HEK293T (cell line): Measurements from ENCODE around the gene HACD1.

Source experiments
- CTCF ChIA-PET: fragments of 350-600 bp; formaldehyde crosslinking; extraction: SDS; loops from one replicate; lab custom pipeline; 2021; ENCODE audit warnings: antibody characterized with exemption, inconsistent platforms; lab: Yijun Ruan, JAX
- POLR2A ChIA-PET: fragments of 350-600 bp; formaldehyde crosslinking; extraction: SDS; loops from one replicate; lab custom pipeline; 2020; ENCODE audit warnings: antibody characterized with exemption, inconsistent platforms; lab: Yijun Ruan, JAX
- DNase-seq: peaks from one replicate; pipeline ENCODE4 v3.0.0; 2012; ENCODE audit warnings: mixed read lengths; ENCODE audit errors: extremely low spot score
- ARNT ChIP-seq: fragments of 450-650 bp; IDR thresholded peaks from 2 replicates; pipeline ENCODE4 v1.6.1; 2017; ENCODE audit warnings: mild to moderate bottlenecking
- BHLHE40 ChIP-seq: fragments of 450-650 bp; IDR thresholded peaks from 2 replicates; pipeline ENCODE4 v1.6.1; 2016; ENCODE audit warnings: mild to moderate bottlenecking, moderate library complexity, borderline replicate concordance
- CTBP1 ChIP-seq: fragments of 450-650 bp; IDR thresholded peaks from 2 replicates; pipeline ENCODE4 v1.6.1; 2016; ENCODE audit warnings: borderline replicate concordance
- ELF4 ChIP-seq: fragments of 450-650 bp; IDR thresholded peaks from 2 replicates; pipeline ENCODE4 v1.6.1; 2017; ENCODE audit warnings: antibody characterized with exemption
- FOXA1 ChIP-seq: fragments of 450-650 bp; IDR thresholded peaks from 2 replicates; pipeline ENCODE4 v1.6.1; 2016; ENCODE audit warnings: mild to moderate bottlenecking
- FOXK2 ChIP-seq: fragments of 450-650 bp; IDR thresholded peaks from 2 replicates; pipeline ENCODE4 v1.6.1; 2016; ENCODE audit warnings: mild to moderate bottlenecking
- FOXM1 ChIP-seq: fragments of 450-650 bp; IDR thresholded peaks from 2 replicates; pipeline ENCODE4 v1.6.1; 2017; ENCODE audit warnings: mild to moderate bottlenecking, borderline replicate concordance
- HDGF ChIP-seq: fragments of 450-650 bp; IDR thresholded peaks from 2 replicates; pipeline ENCODE4 v1.6.1; 2017; ENCODE audit warnings: antibody characterized with exemption, borderline replicate concordance
- L3MBTL2 ChIP-seq: fragments of 450-650 bp; conservative IDR thresholded peaks from 2 replicates; pipeline ENCODE4 v1.6.1; 2016; ENCODE audit warnings: mild to moderate bottlenecking
- LEF1 ChIP-seq: fragments of 450-650 bp; IDR thresholded peaks from 2 replicates; pipeline ENCODE4 v1.6.1; 2017; ENCODE audit warnings: mild to moderate bottlenecking, borderline replicate concordance
- NFRKB ChIP-seq: fragments of 450-650 bp; IDR thresholded peaks from 2 replicates; pipeline ENCODE4 v1.6.1; 2016; ENCODE audit warnings: mild to moderate bottlenecking, moderate library complexity
- SP1 ChIP-seq: fragments of 450-650 bp; IDR thresholded peaks from 2 replicates; pipeline ENCODE4 v1.6.1; 2017
- SUZ12 ChIP-seq: fragments of 450-650 bp; IDR thresholded peaks from 2 replicates; pipeline ENCODE4 v1.6.1; 2016; ENCODE audit warnings: mild to moderate bottlenecking
- TARDBP ChIP-seq: fragments of 450-650 bp; IDR thresholded peaks from 2 replicates; pipeline ENCODE4 v1.6.1; 2016
- ZNF384 ChIP-seq: fragments of 450-650 bp; IDR thresholded peaks from 2 replicates; pipeline ENCODE4 v1.6.1; 2016
- TF ChIP-seq, protein P1 (sequence below): fragments of 450-650 bp; IDR thresholded peaks from 2 replicates; pipeline ENCODE4 v1.6.1; 2016

HACD1 gene, protein sequence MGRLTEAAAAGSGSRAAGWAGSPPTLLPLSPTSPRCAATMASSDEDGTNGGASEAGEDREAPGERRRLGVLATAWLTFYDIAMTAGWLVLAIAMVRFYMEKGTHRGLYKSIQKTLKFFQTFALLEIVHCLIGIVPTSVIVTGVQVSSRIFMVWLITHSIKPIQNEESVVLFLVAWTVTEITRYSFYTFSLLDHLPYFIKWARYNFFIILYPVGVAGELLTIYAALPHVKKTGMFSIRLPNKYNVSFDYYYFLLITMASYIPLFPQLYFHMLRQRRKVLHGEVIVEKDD

DNA sequence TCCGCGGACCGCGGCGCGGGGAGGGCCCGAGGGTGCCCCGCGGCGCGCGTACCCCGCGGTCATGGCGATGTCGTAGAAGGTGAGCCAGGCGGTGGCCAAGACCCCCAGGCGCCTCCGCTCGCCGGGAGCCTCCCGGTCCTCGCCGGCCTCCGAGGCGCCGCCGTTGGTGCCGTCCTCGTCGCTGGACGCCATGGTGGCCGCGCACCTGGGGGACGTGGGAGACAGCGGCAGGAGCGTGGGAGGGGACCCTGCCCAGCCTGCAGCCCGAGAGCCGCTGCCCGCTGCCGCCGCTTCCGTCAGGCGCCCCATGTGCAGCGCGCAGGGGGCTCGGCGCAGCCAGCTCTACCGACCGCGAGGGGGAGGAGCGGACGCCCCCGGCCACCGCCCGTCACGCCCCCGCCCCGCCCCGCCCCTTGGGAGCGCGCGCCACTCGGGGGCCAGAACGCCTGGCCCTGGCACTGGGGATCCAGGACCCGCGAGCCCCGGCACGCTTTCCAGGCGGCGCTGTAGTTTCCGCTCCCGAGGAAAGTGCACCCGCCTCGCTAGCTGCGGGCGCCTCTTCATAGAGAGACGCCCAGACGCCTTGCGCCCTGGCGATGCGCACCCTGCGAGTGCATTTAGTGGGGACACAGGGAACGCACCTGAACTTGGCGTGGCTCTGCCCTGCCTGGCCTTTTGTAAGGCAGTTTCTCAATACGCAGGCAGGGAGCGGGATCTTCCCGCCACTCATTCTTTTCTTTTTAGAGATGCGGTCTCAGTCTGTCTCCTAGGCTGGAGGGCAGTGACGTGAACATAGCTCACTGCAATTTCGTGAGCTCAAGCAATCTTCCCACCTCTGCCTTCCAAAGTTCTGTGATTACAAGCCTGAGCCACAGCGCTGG is at the start of gene HACD1:
HACD1 (minus strand) TSS at position 344 of the 881 bp plus-strand sequence; CDS start at position 309, 35 bp downstream.
- CTCF ChIA-PET = no interaction called here
- TF ChIP-seq L3MBTL2 (peak; percentile 40; the same call in 1 of the 2 replicates), FOXK2 (no peak), FOXM1 (0 out of 2 replicates have a peak, but pooled peaks have one; percentile 5)
- POLR2A ChIA-PET = interaction anchor here (0.6 to 3.2 kb wide), 5 partner anchors 11 to 78 kb away, joined by 3 to 46 read pairs (median 3); partner anchors contain the start of gene STAM
- peak; percentile 80 for DNase-seq

- DNase-seq = no peak
- ChIA-PET CTCF (no interaction called here), POLR2A (interaction anchor here (0.8 kb wide), 1 partner anchor 22 kb away, joined by 4 read pairs; the partner anchor contains the start of gene STAM)
- TF ChIP-seq NFRKB (no peak), LEF1 (no peak), TARDBP (no peak), CTBP1 (no peak), SP1 (no peak), FOXM1 (no peak), HDGF (no peak), SUZ12 (no peak), L3MBTL2 (no peak), BHLHE40 (no peak), ARNT (no peak), ELF4 (no peak), FOXK2 (no peak), FOXA1 (no peak), ZNF384 (no peak)
- TF ChIP-seq, protein P1, sequence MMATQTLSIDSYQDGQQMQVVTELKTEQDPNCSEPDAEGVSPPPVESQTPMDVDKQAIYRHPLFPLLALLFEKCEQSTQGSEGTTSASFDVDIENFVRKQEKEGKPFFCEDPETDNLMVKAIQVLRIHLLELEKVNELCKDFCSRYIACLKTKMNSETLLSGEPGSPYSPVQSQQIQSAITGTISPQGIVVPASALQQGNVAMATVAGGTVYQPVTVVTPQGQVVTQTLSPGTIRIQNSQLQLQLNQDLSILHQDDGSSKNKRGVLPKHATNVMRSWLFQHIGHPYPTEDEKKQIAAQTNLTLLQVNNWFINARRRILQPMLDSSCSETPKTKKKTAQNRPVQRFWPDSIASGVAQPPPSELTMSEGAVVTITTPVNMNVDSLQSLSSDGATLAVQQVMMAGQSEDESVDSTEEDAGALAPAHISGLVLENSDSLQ = no peak
Measured at GRCh38 chr10:17665747-17666146, 48.6 kb upstream of the HACD1 start.

DNA sequence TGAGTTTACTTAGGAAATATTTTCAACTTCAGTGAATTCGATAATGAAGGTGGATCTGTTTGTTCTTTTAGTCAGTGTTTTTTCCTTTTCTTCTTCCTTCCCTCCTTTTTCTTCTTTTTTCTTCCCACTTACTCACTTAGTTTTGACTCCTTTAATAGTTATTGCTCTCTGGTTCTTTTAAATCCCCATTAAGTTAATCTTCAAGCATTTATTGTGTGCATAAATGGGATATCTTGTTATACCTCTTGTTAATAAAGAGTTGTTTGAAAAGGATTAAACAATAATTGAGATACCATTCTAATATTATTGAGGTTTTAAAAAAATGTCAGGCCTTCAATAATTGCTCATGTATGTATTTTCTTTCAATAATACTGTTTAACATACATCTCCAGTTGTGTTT is 46.3 kb upstream of the HACD1 start:
- CTCF ChIA-PET = interaction anchor here (1.0 kb wide), 1 partner anchor 255 kb away, joined by 3 read pairs; no protein-coding TSS in a partner anchor
- no peak for DNase-seq
- POLR2A ChIA-PET = no interaction called here
- TF ChIP-seq ZNF384 = no peak
- no peak for TF ChIP-seq FOXK2
- TF ChIP-seq ARNT = no peak
- no peak for TF ChIP-seq LEF1
- TF ChIP-seq ELF4 = no peak
- TF ChIP-seq HDGF = no peak
- TF ChIP-seq CTBP1 = no peak
- TF ChIP-seq SP1 = no peak

DNA sequence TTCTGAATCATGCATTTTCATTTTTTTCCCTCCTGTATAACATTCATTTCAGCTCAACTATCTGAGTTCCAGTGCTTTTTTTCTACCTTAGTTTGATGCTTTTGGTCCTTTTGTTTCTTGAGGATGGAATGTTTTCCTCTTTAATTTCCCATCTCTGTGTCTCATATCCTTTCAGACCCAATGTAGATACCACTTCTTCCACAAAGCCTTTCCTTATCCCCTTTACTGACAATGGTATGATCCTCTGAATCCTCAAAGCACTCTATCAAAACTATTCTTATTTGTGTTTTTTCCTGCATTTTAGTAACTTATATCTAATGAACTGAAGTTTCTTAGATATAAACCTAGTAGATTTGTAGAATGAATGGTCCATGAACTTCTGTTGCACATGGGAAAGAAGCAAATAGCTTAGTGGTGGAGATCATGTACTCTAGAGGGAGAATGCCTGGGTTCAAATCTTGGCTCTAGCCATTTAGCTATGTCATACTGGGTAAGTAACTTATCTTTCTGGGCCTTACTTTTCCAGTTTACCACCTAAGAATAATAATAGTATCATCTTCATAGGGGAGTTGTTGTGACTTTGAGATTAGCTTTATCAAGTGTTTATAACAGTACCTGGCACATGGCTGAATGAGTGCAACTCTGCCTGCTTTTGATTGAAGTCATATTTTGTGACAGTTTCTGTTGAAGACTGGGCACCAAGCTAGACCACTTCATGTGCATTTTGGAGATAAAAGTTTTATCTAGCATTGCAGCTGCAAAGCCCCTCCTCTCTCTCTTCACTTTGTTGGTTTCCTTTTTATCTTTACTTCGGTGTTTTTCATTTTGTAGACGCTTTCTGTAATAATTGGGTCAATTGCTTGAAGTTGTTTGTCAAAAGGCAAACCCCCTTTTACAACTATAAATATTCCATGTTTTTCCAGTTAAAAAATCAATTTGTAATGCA is 45.3 kb upstream of the HACD1 start:
- no peak for TF ChIP-seq L3MBTL2
- TF ChIP-seq, protein P1 = no peak
- no peak for TF ChIP-seq TARDBP
- no peak for TF ChIP-seq SP1
- TF ChIP-seq FOXA1 = no peak
- TF ChIP-seq HDGF = no peak
- TF ChIP-seq NFRKB = no peak
- no peak for TF ChIP-seq ARNT
- no peak for TF ChIP-seq SUZ12
- TF ChIP-seq FOXM1 = no peak
- no peak for TF ChIP-seq BHLHE40
- TF ChIP-seq FOXK2 = no peak
- no peak for TF ChIP-seq ZNF384
- TF ChIP-seq LEF1 = no peak
- no peak for TF ChIP-seq CTBP1
- no peak for TF ChIP-seq ELF4
- no peak for DNase-seq
- POLR2A ChIA-PET = interaction anchor here (1.1 kb wide), 1 partner anchor 18 kb away, joined by 5 read pairs; the partner anchor contains the start of gene STAM
- CTCF ChIA-PET = interaction anchor here (1.0 kb wide), 1 partner anchor 254 kb away, joined by 3 read pairs; no protein-coding TSS in a partner anchor

DNA sequence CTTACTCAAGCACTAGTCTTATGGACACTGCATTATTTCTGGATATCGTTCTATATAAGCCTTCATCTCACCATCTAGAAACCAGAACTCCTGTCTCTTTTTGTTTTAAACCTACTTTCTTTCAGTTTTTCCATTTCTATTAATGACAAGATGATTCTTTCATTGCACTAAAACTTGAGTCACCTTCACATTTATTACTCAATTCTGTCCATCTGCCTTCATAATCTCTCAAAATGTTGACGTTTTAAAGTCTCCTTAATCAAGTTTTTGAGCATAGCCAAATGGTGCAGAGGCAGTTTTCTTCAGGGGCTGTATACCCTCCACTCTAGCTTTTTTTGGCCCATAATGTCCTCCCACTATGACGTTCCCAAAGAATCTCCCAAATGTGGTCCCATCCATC is 44.3 kb upstream of the HACD1 start:
- no peak for DNase-seq
- CTCF ChIA-PET = no interaction called here
- POLR2A ChIA-PET = interaction anchor here (0.8 kb wide), 1 partner anchor 18 kb away, joined by 3 read pairs; the partner anchor contains the start of gene STAM
- no peak for TF ChIP-seq NFRKB
- TF ChIP-seq FOXM1 = no peak
